NCI-H526 (cell line): ENCODE data around the gene EDDM3A.
"Not testable (repeated sequence)": the region's sequence is repeated elsewhere in the genome, so short reads cannot be mapped to it uniquely, and the experiment has no call there.

Source experiments
- DNase-seq, 2 experiments: peaks; one replicate each; lab custom pipeline; 2025; lab: John Stamatoyannopoulos, UW

The EDDM3A gene, protein sequence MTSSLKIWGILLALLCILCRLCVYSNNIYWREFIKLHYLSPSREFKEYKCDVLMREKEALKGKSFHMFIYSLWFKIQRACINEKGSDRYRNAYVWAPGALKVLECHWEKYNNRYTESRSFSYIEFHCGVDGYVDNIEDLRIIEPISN

DNA sequence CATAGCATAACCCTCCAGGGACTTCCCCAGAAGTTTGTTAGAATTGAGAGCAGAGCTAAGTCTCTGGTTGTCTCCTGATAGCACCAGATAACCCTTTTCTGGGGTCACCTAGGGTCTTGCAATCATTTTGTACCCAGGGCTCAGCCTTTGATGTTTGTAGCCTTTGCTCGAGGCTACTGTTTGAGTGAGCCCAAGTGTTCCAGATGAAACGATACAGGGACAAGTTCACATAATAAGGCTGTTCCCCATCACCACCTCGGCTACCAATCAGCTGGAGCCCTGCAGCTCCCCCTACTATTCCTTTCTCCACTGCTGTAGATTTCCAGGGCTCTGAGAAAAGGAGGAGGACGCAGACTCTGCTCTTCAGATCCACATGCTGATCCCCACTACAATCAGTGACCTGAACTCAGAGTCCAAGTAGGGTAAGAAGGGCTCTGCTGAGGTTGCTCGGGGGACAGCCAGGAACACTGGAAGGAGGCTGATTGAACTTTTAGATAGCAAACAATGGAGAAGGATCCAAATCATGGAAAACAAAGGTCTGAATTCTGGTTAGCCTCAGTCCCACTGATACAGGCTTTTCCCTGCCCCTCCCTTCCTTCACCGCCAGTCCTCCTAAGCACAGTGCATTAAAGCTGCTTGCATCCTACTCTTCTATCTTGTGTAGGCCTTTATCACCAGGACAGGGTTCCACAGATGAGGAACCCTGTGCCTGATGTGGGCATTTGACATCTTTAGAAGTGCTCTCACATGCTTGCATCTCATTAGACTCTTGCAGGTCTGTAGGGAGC, at the start of gene EDDM3A:
Gene EDDM3A, plus strand, starts transcription at position 317 of the 788 bp plus-strand sequence. CDS start 1,694 bp downstream, outside the sequence.
- DNase-seq, result no peak

DNA sequence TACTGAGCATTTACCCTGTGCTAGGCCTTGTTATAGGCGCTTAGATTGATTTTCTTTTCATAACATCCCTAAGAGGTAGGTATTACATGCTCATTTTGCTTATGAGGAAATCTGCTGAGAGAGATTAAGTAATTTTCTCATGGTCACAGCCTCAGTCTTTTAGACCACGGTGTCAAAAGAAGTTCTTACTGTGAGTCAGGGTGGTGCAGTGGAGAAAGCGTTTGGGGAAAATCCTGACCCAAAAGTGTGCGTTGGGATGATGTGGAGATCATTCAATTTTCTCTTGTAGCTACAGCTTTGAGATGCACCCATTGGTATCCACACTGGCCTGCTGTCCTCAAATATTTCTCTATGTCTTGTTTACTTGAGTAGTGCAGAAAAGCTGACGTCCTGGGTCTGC, 48.9 kb upstream of the EDDM3A start:
- DNase-seq, result no peak

DNA sequence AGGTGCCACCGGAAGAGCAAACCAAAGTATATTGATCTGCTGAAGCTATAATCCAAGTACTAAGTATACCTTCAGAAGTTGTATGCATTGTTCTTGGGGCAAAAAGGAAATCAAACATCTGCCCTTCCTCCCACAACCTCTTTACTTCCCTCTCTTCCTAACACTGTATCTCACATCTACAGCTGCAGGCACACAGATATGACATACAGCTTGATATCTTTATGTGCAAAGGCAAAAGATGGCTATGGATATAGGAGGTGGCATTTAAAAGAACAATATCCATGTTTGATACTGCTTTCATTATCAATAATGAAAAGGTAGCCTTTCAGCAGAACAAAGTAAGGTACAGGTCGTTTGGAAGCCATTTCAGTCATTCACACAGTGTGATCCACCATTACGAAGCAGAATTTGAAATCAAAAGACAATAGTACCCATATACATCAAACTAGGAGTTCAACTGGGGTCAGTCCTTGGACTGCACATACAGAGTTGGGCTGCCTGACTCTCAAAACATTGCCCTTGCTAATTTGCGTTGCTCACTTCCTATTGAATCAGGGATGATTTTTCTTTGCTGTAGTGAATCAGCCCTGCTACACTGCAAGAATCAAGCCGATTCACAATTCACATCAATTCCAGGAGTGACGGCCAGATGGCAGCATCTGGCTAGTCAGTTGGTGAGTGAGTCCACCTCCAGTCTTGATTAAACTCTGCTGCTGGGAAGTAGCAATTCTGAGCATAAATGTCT, 48.2 kb upstream of the EDDM3A start:
- peak; percentile 9 to 74 for DNase-seq

DNA sequence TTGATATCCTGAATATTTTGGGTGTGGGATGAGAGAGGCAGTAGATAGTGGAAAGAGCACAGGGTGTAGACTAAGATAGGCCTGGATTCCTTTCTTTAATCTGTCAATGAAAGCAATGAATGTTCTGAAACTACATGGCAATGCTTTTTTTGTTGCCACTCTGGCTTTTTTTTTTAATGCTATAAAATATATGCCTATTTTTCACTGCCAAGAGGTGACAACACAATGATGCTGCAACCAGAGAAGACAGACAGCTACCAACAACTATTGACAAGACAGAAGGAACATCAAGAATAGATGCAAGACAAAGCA, 47.7 kb upstream of the EDDM3A start:
- DNase-seq, result no peak

- DNase-seq, result no peak
These were observed 46.8 kb upstream of the EDDM3A start for GRCh38 chr14:20698934-20699333.

DNA sequence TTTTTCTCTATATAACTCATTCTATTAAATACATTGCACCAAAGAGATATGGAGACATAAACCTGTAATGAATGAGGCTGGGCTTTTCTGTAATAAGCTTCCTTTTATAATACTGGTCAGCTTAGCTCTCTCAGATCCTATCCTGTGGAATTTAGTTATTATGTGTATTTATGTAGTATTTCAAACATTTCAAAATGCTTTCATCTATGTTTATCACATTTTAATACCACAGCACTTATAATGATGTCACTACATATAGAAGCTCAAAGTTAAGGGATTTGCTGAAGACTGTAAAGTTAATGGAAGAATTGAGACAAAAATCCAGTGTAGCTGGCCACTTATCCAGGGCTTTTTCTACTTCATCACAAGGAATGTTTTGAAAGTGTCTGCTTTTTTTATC, 45.8 kb upstream of the EDDM3A start:
- no peak for DNase-seq

DNA sequence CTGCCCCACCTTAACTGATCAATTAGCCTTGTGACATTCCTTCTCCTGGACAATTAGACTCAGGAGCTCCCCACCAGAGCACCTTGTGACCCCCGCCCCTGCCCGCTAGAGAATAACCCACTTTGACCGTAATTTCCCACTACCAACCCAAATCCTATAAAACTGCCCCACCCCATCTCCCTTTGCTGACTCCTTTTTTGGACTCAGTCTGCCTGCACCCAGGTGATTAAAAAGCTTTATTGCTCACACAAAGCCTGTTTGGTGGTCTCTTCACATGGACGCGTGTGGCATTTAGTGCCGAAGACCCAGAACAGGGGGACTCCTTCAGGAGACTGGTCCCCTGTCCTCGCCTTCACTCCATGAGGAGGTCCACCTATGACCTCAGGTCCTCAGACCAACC, 44.7 kb upstream of the EDDM3A start:
- DNase-seq, result not testable (repeated sequence)

DNA sequence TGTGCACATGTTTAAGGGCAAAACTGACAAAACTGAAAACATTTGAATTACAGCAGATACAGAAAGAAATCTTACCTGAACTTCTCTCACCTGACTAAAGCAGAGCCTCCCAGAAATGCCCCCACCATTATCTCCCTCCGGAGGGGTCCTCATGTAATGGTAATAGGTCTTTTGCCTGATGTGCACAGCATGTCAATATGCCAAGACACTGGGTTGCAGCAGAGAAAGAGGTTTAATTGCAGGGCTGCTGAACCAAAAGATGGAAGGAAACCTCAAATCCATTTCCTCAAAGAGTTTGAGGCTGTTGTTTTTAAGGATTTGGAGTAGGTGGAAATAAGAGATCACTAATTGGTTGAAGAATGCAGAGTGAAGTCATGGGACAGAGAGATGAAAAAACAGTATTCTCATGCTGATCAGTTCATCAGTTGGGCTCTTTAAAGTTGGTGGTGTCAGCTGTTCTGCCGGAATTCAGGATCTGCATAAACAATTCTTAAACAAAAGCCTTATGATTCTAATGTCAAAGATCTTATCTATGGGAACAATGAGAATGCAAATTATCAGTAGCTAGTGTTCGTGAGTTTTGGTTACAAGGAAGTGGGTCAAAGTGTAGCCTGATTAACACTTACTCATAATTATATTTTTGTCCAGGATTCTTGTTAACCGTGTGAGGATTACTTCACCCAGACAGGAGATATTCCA, 38.9 kb upstream of the EDDM3A start:
- DNase-seq, result no peak

DNA sequence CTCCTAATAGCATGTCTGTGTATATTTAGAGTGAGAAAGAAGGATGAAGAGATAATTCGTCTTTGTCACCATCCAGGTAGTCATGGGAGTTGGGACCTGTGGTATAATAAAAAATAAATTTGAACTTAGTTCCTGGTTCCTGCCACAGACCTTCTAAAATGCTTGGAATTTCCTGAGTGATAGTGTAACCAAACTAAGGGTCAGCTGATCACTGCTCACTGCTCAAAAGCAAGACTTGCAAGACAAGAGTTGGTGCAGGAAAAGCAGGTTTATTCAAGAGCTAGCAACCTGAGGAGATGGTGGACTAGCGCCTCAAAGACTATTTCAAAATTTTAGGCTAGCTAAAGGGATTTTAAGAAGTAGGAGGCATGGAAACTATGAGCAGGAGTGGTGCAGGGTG, 38.1 kb upstream of the EDDM3A start:
- no peak for DNase-seq

DNA sequence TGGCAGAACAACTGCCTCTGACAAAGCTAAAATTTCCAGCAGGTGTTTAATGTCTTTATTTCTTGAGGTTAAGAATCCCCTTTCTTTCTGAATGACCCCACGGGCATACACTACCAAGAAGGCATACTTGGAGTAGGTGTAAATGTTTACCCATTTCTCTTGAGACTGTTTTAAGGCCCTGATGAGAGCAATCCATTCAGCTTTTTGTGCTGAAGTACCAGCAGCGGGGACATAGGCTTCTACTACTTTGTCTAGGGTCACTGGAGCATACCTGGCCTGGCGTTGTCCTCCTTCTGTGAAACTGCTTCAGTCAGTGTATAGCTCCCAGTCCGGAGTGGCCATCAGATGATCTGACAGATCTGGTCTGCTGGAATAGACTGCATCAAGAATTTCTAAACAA, 34.4 kb upstream of the EDDM3A start:
- no peak for DNase-seq

DNA sequence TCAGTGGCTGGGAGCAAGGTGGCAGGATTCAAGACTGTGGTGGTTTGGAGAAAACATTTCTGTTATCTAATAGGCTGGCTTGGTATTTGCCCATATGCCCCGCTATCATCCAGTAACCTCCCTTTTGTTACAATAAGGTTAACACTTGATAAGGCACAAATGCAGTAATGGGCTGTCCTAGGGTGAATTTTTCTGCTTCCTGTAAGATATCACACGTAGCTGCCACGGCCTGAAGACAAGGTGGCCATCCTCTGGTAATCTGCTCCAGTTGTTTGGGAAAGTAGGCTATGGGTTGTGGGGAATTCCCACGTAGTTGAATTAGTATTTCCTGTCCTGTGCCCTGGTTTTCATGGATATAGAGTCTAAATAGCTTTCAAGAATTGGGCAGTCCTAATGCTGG, 34.0 kb upstream of the EDDM3A start:
- DNase-seq, result no peak

GRCh38 chr14:20712904-20713303, 32.8 kb upstream of the EDDM3A start:
- no peak for DNase-seq

- DNase-seq, result no peak
These were observed 31.0 kb upstream of the EDDM3A start for GRCh38 chr14:20714593-20715250.

DNA sequence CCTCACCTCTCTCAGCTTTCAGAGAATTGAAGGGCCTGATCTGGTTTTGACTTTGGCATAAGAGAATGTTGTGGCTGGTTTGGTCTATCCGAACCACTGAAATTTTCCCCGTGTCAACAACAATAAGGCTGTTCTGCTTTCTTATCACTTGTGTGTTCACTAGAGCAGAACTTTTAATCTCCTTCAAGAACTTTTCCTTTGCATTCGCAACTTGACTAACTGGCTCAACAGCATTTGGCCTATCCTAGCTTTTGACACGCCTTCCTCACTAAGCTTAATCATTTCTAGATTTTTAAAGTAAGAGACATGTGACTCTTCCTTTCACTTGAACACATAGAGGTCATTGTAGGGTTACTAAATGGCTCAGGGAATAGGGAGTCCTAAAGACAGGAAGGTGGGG, 25.9 kb upstream of the EDDM3A start:
- no peak for DNase-seq

GRCh38 chr14:20720741-20721140, 24.9 kb upstream of the EDDM3A start:
- no peak for DNase-seq

- no peak for DNase-seq
These were observed 23.7 kb upstream of the EDDM3A start for GRCh38 chr14:20722016-20722415.

GRCh38 chr14:20723488-20723887, 22.2 kb upstream of the EDDM3A start:
- no peak for DNase-seq

GRCh38 chr14:20726121-20726520, 19.6 kb upstream of the EDDM3A start:
- DNase-seq, result not testable (repeated sequence)

DNA sequence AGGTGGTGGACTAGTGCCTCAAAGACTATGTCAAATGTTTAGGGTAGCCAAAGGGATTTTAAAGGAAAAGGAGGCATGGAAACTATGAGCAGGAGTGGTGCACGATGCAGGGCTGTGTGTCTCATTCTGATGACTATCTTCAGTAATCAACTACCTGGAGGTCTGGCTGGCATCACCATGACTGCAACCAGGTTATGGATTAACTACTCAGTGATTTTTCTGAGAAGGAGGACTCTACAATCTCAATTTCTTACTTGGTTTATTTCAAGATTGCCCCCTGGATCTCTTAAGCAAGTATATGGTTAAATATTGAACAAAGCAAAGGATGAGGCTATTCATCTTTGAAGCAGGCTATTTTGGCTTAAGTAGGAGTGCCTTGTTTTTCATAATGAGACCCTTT, 19.2 kb upstream of the EDDM3A start:
- no peak for DNase-seq

DNA sequence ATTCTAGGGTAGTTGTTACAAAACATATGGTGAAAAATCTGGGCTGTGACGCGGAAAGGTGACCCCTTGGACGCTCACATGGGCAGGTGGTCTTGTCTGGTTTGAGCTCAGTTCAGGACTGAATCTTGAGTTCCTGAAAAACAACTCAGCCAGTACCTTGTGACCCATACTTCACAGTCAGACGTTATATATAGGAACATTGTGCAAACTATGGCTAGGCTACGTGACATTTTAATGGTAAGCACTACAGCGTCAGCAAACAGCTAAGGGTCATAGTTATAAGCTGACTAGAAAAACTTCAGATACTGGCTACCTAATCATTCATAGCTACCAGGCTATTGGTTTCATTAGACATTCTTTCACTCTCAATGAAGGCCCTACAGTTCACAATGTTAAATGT, 14.8 kb upstream of the EDDM3A start:
- no peak for DNase-seq

DNA sequence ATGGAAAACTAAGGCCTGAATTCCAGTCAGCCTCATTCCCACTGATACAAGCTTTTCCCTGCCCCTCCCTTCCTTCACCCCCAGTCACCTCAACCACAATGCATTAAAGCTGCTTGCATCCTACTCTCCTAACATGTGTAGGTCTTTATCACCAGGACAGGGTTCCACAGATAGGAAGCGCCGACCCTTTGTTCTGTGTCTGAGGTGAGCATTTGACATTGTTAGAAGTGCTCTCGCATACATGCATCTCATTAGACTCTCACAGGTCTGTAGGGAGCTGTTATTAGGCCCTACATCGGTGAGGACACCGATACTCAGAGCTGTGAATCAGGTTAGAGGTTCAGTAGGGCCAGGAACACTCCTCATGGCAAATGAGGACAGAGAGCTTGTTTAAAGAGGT, 13.2 kb upstream of the EDDM3A start:
- no peak for DNase-seq

DNA sequence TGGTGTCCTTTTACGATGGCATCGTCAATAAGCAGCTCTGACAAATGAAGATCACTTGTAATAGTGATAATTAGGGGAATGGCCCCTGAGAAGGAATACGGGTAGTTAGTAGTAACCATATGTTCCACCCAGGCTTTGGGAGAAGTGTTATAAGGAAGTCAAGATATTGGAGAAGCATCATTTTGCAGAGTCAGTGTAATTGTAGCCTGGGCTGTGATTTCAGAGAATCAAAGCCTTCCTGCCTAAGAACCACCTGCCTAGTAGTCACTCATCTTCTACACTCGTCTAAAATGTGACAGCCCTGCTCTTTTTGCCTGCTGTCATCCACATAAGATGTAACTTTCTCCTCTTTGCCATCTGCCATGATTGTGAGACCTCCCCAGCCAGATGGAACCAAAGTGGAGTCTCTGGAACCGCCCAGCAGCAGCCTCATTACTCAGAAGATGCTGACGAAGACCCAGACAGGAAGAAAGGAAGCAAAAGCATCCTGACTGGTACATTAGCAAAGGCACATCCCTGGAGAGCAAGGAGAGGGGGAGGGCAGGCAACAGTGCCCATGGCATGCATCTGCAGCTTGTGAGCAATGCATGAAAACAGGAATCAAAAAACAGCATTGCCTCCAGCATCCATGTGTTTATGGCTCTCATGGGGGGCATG, 12.6 kb upstream of the EDDM3A start:
- no peak for DNase-seq
